HG02840 (cell line): ENCODE data around the gene MRM2.
"Not testable (repeated sequence)": the region's sequence is repeated elsewhere in the genome, so short reads cannot be mapped to it uniquely, and the experiment has no call there.

Source experiments
- ATAC-seq: cut with Tn5 transposase; IDR thresholded peaks from one replicate; pipeline ENCODE4 v1.9.1; 2021; ENCODE audit warnings: mild to moderate bottlenecking, moderate library complexity, moderate number of reproducible peaks; ENCODE audit not compliant: unreplicated experiment, low FRiP score

The MRM2 gene

GRCh38 chr7:2269089-2269990 is 27.3 kb upstream of the MRM2 start:
- not testable (repeated sequence) for ATAC-seq

GRCh38 chr7:2266911-2267310 is 24.9 kb upstream of the MRM2 start:
- ATAC-seq = no peak

- ATAC-seq = no peak
Measured at GRCh38 chr7:2264158-2264557, 22.2 kb upstream of the MRM2 start.

- no peak for ATAC-seq
Measured at GRCh38 chr7:2263176-2263575, 21.2 kb upstream of the MRM2 start.

- no peak for ATAC-seq
Measured at GRCh38 chr7:2261611-2262010, 19.6 kb upstream of the MRM2 start.

GRCh38 chr7:2260820-2261219 is 18.8 kb upstream of the MRM2 start:
- ATAC-seq = no peak

GRCh38 chr7:2259480-2259879 is 17.5 kb upstream of the MRM2 start:
- ATAC-seq = no peak

GRCh38 chr7:2258661-2259365 is 16.8 kb upstream of the MRM2 start:
- no peak for ATAC-seq

- ATAC-seq = no peak
Measured at GRCh38 chr7:2257651-2258050, 15.6 kb upstream of the MRM2 start.

- no peak for ATAC-seq
Measured at GRCh38 chr7:2257046-2257551, 15.1 kb upstream of the MRM2 start.

GRCh38 chr7:2256306-2257045 is 14.5 kb upstream of the MRM2 start:
- no peak for ATAC-seq

GRCh38 chr7:2255145-2256139 is 13.4 kb upstream of the MRM2 start:
- no peak for ATAC-seq

- no peak for ATAC-seq
Measured at GRCh38 chr7:2254429-2255144, 12.6 kb upstream of the MRM2 start.

GRCh38 chr7:2253525-2254244 is 11.7 kb upstream of the MRM2 start:
- no peak for ATAC-seq

- ATAC-seq = no peak
Measured at GRCh38 chr7:2253021-2253420, 11.0 kb upstream of the MRM2 start.

- no peak for ATAC-seq
Measured at GRCh38 chr7:2251841-2252771, 10.1 kb upstream of the MRM2 start.

- ATAC-seq = no peak
Measured at GRCh38 chr7:2251381-2251780, 9.4 kb upstream of the MRM2 start.
